IMR-90 (cell line): ENCODE data around the gene TNFRSF21. TPM values are rescaled to one million over a fixed set of nuclear protein-coding genes. Genes with fewer than 3 reads are reported as not detected.

Experiments used
- ATAC-seq: fragments of 200-7000 bp; cut with Tn5 transposase; 2 replicates; pipeline ENCODE4 v1.9.1; 2020; ENCODE audit warnings: low read depth, mild to moderate bottlenecking, moderate library complexity
- BruUV-seq: library from RNA; stranded (reverse); fragments of 400-500 nt; replicated peaks from 2 replicates; lab custom pipeline; 2021; lab: Mats Ljungman, UMichigan
- CTCF ChIA-PET: fragments of 300-600 bp; formaldehyde crosslinking; extraction: SDS; loops from one replicate; lab custom pipeline; 2021; ENCODE audit warnings: antibody characterized with exemption; lab: Yijun Ruan, JAX
- POLR2A ChIA-PET: fragments of 300-600 bp; sonication (Branson Sonifier 250); formaldehyde crosslinking; loops from one replicate; lab custom pipeline; 2022; ENCODE audit warnings: antibody characterized with exemption; ENCODE audit not compliant: unreplicated experiment; lab: Charles Lee
- DNase-seq: peaks from one replicate; pipeline ENCODE4 v3.0.0; 2013
- H2AFZ ChIP-seq: replicated peaks from 2 replicates; pipeline ENCODE3; 2013; ENCODE audit warnings: low read length, mild to moderate bottlenecking; ENCODE audit not compliant: poor library complexity
- H2AK5ac ChIP-seq: 2 replicates; pipeline ENCODE4 v1.6.1; 2013; ENCODE audit warnings: low read depth, low read length, inconsistent platforms
- H2AK9ac ChIP-seq: replicated peaks from 2 replicates; pipeline ENCODE3; 2013; ENCODE audit warnings: mild to moderate bottlenecking, low read depth, low read length, moderate library complexity; ENCODE audit not compliant: poor library complexity
- H2BK120ac ChIP-seq: 2 replicates; pipeline ENCODE4 v1.6.1; 2013; ENCODE audit warnings: low read depth, low read length, inconsistent platforms
- H2BK15ac ChIP-seq: 3 replicates; pipeline ENCODE4 v1.6.1; 2013; ENCODE audit warnings: low read depth, low read length, inconsistent platforms
- H2BK20ac ChIP-seq: 2 replicates; pipeline ENCODE4 v1.6.1; 2013; ENCODE audit warnings: low read depth, mild to moderate bottlenecking, inconsistent platforms, low read length, moderate library complexity
- H2BK5ac ChIP-seq: 2 replicates; pipeline ENCODE4 v1.6.1; 2013; ENCODE audit warnings: mild to moderate bottlenecking, low read depth, low read length, inconsistent platforms; ENCODE audit not compliant: poor library complexity, severe bottlenecking
- H3K14ac ChIP-seq: replicated peaks from 2 replicates; pipeline ENCODE4 v1.6.1; 2013; ENCODE audit warnings: low read depth, low read length, inconsistent platforms
- H3K18ac ChIP-seq: 2 replicates; pipeline ENCODE4 v1.6.1; 2013; ENCODE audit warnings: low read depth, low read length, control low read depth
- H3K23ac ChIP-seq: 2 replicates; pipeline ENCODE4 v1.6.1; 2013; ENCODE audit warnings: low read depth, low read length, inconsistent platforms
- H3K27ac ChIP-seq: 2 replicates; pipeline ENCODE4 v1.5.1; 2013; ENCODE audit warnings: mild to moderate bottlenecking, control low read depth, low read length; ENCODE audit not compliant: insufficient read depth
- H3K27me3 ChIP-seq: 2 replicates; pipeline ENCODE4 v1.6.1; 2013; ENCODE audit warnings: low read length; ENCODE audit not compliant: control insufficient read depth, insufficient read depth
- H3K36me3 ChIP-seq: 2 replicates; pipeline ENCODE4 v1.6.1; 2013; ENCODE audit warnings: low read length, mixed read lengths; ENCODE audit not compliant: control insufficient read depth, insufficient read depth
- H3K4ac ChIP-seq: 2 replicates; pipeline ENCODE4 v1.6.1; 2013; ENCODE audit warnings: low read depth, low read length, inconsistent platforms
- H3K4me1 ChIP-seq: 2 replicates; pipeline ENCODE4 v1.6.1; 2013; ENCODE audit warnings: low read length, mixed read lengths; ENCODE audit not compliant: control insufficient read depth, insufficient read depth
- H3K4me2 ChIP-seq: 2 replicates; pipeline ENCODE4 v1.6.1; 2013; ENCODE audit warnings: low read depth, mild to moderate bottlenecking, control low read depth, low read length, moderate library complexity
- H3K4me3 ChIP-seq: 2 replicates; pipeline ENCODE4 v1.5.1; 2013; ENCODE audit warnings: low read depth, mild to moderate bottlenecking, control low read depth, low read length, moderate library complexity; ENCODE audit not compliant: insufficient read depth
- H3K56ac ChIP-seq: 2 replicates; pipeline ENCODE4 v1.6.1; 2013; ENCODE audit warnings: low read length, inconsistent platforms; ENCODE audit not compliant: insufficient read depth; ENCODE audit errors: extremely low read depth
- H3K79me1 ChIP-seq, 2 experiments: 2 replicates each; pipeline ENCODE4 v1.6.1; 2013; ENCODE audit warnings: low read length in 2 of 2, inconsistent platforms in 1 of 2, low read depth in 1 of 2
- H3K9ac ChIP-seq: 2 replicates; pipeline ENCODE4 v1.6.1; 2013; ENCODE audit warnings: low read depth, low read length, control low read depth
- H3K9me1 ChIP-seq: 2 replicates; pipeline ENCODE4 v1.6.1; 2013; ENCODE audit warnings: low read length, inconsistent platforms; ENCODE audit not compliant: insufficient read depth
- H3K9me3 ChIP-seq: 2 replicates; pipeline ENCODE4 v1.6.1; 2013; ENCODE audit warnings: low read length; ENCODE audit not compliant: control insufficient read depth, insufficient read depth
- H4K20me1 ChIP-seq: 2 replicates; pipeline ENCODE4 v1.6.1; 2013; ENCODE audit warnings: low read length, inconsistent platforms; ENCODE audit not compliant: insufficient read depth
- H4K5ac ChIP-seq: 2 replicates; pipeline ENCODE4 v1.6.1; 2013; ENCODE audit warnings: mild to moderate bottlenecking, low read depth, low read length, control low read depth
- H4K8ac ChIP-seq, 2 experiments: 2 replicates each; pipeline ENCODE4 v1.6.1; 2013; ENCODE audit warnings: low read depth in 2 of 2, low read length in 2 of 2, control low read depth in 1 of 2, inconsistent platforms in 1 of 2
- H4K91ac ChIP-seq: 2 replicates; pipeline ENCODE4 v1.6.1; 2013; ENCODE audit warnings: low read depth, low read length, inconsistent platforms; ENCODE audit not compliant: insufficient read depth
- BHLHE40 ChIP-seq: fragments of 150-350 bp; IDR thresholded peaks from 2 replicates; pipeline ENCODE4 v1.6.1; 2016; ENCODE audit warnings: mild to moderate bottlenecking, low read depth, low read length
- CEBPB ChIP-seq: IDR thresholded peaks from 2 replicates; pipeline ENCODE4 v1.6.1; 2012; ENCODE audit warnings: low read depth, low read length, improper control_type of control experiment
- CHD1 ChIP-seq: IDR thresholded peaks from 2 replicates; pipeline ENCODE4 v1.6.1; 2012; ENCODE audit warnings: low read depth, low read length, improper control_type of control experiment
- CTCF ChIP-seq: conservative IDR thresholded peaks from 2 replicates; pipeline ENCODE4 v1.5.1; 2012; ENCODE audit warnings: mild to moderate bottlenecking, low read depth, low read length, improper control_type of control experiment
- ELK1 ChIP-seq: fragments of 150-350 bp; IDR thresholded peaks from 2 replicates; pipeline ENCODE4 v1.6.1; 2016; ENCODE audit warnings: low read depth, mild to moderate bottlenecking, low read length, moderate library complexity, borderline replicate concordance
- FOS ChIP-seq: fragments of 150-350 bp; IDR thresholded peaks from 2 replicates; pipeline ENCODE4 v1.6.1; 2016; ENCODE audit warnings: low read depth, low read length
- MAFK ChIP-seq: IDR thresholded peaks from 2 replicates; pipeline ENCODE4 v1.6.1; 2012; ENCODE audit warnings: low read depth, low read length, improper control_type of control experiment
- MAZ ChIP-seq: IDR thresholded peaks from 2 replicates; pipeline ENCODE4 v1.6.1; 2012; ENCODE audit warnings: low read depth, mild to moderate bottlenecking, low read length, improper control_type of control experiment, moderate library complexity, borderline replicate concordance
- MXI1 ChIP-seq: IDR thresholded peaks from 2 replicates; pipeline ENCODE4 v1.6.1; 2012; ENCODE audit warnings: low read depth, mild to moderate bottlenecking, low read length, moderate library complexity, borderline replicate concordance
- NFE2L2 ChIP-seq: fragments of 150-350 bp; IDR thresholded peaks from 2 replicates; pipeline ENCODE4 v1.6.1; 2016; ENCODE audit warnings: low read depth, mild to moderate bottlenecking, low read length
- POLR2A ChIP-seq: IDR thresholded peaks from 2 replicates; pipeline ENCODE4 v1.6.1; 2012; ENCODE audit warnings: mild to moderate bottlenecking, low read depth, low read length
- RAD21 ChIP-seq: IDR thresholded peaks from 2 replicates; pipeline ENCODE4 v1.6.1; 2012; ENCODE audit warnings: low read length, improper control_type of control experiment
- RCOR1 ChIP-seq: IDR thresholded peaks from 2 replicates; pipeline ENCODE4 v1.6.1; 2012; ENCODE audit warnings: mild to moderate bottlenecking, low read length, improper control_type of control experiment; ENCODE audit not compliant: insufficient replicate concordance
- RFX5 ChIP-seq: IDR thresholded peaks from 2 replicates; pipeline ENCODE4 v1.8.0; 2012; ENCODE audit warnings: low read depth, mild to moderate bottlenecking, low read length, moderate library complexity
- SMC3 ChIP-seq: fragments of 150-350 bp; IDR thresholded peaks from 2 replicates; pipeline ENCODE4 v1.6.1; 2016; ENCODE audit warnings: low read depth, mild to moderate bottlenecking, antibody characterized with exemption, low read length, moderate library complexity
- USF2 ChIP-seq: fragments of 150-350 bp; IDR thresholded peaks from 2 replicates; pipeline ENCODE4 v1.6.1; 2017; ENCODE audit warnings: mild to moderate bottlenecking, antibody characterized with exemption, low read length, low read depth
- WGBS, 2 experiments: methylation state at CpG; one replicate each; pipeline versions ENCODE4 v1.1.5 to v1.1.7; 2013; ENCODE audit warnings: missing lambda C conversion rate in 2 of 2; ENCODE audit not compliant: insufficient read length in 1 of 2; ENCODE audit errors: extremely low coverage in 2 of 2; 5-methylcytosine and 5-hydroxymethylcytosine counted together
- dilution Hi-C: fragments of 300-500 bp; cut with HindIII; formaldehyde crosslinking; loops from one replicate; pipeline ENCODE4 v1.14.3; 2018; ENCODE audit warnings: low sequenced_read_pairs; ENCODE audit not compliant: unreplicated experiment
- in situ Hi-C: fragments of 300-500 bp; cut with MboI; formaldehyde crosslinking; loops from 3 replicates; pipeline ENCODE4 v1.14.3; 2019; ENCODE audit warnings: low sequenced_read_pairs, inconsistent platforms, mixed read lengths
- intact Hi-C: fragments of 100-400 bp; cut with micrococcal nuclease; formaldehyde crosslinking; loops from 2 replicates; pipeline ENCODE4 v1.10.0; 2022
- polyA plus RNA-seq, 3 experiments: library from polyadenylated mRNA; depleted of rRNA; stranded (reverse); fragments of >200 nt; gene quantifications; 2 replicates each; pipeline ENCODE4 v1.2.3, GENCODE V29; 2012; ENCODE audit warnings: low replicate concordance in 1 of 3
- total RNA-seq: library from RNA; depleted of rRNA; stranded (reverse); fragments of >200 nt; gene quantifications from 2 replicates; pipeline ENCODE4 v1.2.3, GENCODE V29; 2012

TNFRSF21 gene
- total and polyA plus RNA-seq, 2 of the 4 experiments (the other 2 are of a cell fraction) = 2.9 to 6.9 TPM

GRCh38 chr6:47229255-47229654 lies 80.5 kb downstream of the TNFRSF21 start:
- Histone ChIP-seq H4K91ac (no peak overlapping the region), H3K27ac (no peak overlapping the region), H2AK5ac (no peak overlapping the region), H3K4me1 (no peaks in the 10 kb centered on the region), H2BK5ac (no peak overlapping the region), H3K14ac (no peak overlapping the region), H3K9me1 (no peaks in the 10 kb centered on the region), H2AFZ (no peak overlapping the region), H3K4ac (no peak overlapping the region), H2BK15ac (no peak overlapping the region), H3K79me1 (no peaks in the 10 kb centered on the region), H3K9me3 (no peaks in the 10 kb centered on the region), H3K9ac (no peak overlapping the region), H3K4me3 (no peak overlapping the region), H3K18ac (no peak overlapping the region), H2BK20ac (no peak overlapping the region), H2AK9ac (no peak overlapping the region), H3K4me2 (no peak overlapping the region), H2BK120ac (no peak overlapping the region), H3K36me3 (peaks cover 9% of the 10 kb centered on the region), H4K20me1 (no peaks in the 10 kb centered on the region), H4K5ac (no peak overlapping the region), H4K8ac (no peak overlapping the region), H3K23ac (no peak overlapping the region), H3K27me3 (no peaks in the 10 kb centered on the region), H3K56ac (no peak overlapping the region)
- ChIA-PET POLR2A (no interaction called here), CTCF (no interaction called here)
- dilution Hi-C loops = no loop called here
- DNase-seq = no peak
- no CpG with 5 or more reads among the region's 7 CpGs for WGBS, 2 experiments
- no peak for ATAC-seq
- intact Hi-C loops = no loop called here
- in situ Hi-C loops = no loop called here
- no TSS peak for BruUV-seq
- TF ChIP-seq NFE2L2 (no peak), CHD1 (no peak), ELK1 (no peak), RAD21 (no peak), SMC3 (no peak), POLR2A (no peak), BHLHE40 (no peak), FOS (no peak), RFX5 (no peak), CTCF (no peak), RCOR1 (no peak), MAZ (no peak), CEBPB (no peak), MAFK (no peak), USF2 (no peak), MXI1 (no peak)
